Activated naive CD8-positive, alpha-beta T cell (primary cell): ENCODE data around the gene TMEM191C.
"Not testable (repeated sequence)": the region's sequence is repeated elsewhere in the genome, so short reads cannot be mapped to it uniquely, and the experiment has no call there.

ENCODE experiments used
- H3K27ac Mint-ChIP-seq: one replicate; pipeline ENCODE4 v1.8.0; 2021; ENCODE audit warnings: mixed read lengths
- H3K27me3 Mint-ChIP-seq: one replicate; pipeline ENCODE4 v1.8.0; 2021; ENCODE audit warnings: mixed read lengths
- H3K36me3 Mint-ChIP-seq: one replicate; pipeline ENCODE4 v1.8.0; 2021; ENCODE audit warnings: mixed read lengths
- H3K4me1 Mint-ChIP-seq: one replicate; pipeline ENCODE4 v1.8.0; 2021; ENCODE audit warnings: low read depth, mixed read lengths
- H3K4me3 Mint-ChIP-seq: one replicate; pipeline ENCODE4 v1.8.0; 2021; ENCODE audit warnings: mild to moderate bottlenecking, mixed read lengths
- H3K9me3 Mint-ChIP-seq: one replicate; pipeline ENCODE4 v1.8.0; 2021; ENCODE audit warnings: low read depth, mixed read lengths

The TMEM191C gene

DNA sequence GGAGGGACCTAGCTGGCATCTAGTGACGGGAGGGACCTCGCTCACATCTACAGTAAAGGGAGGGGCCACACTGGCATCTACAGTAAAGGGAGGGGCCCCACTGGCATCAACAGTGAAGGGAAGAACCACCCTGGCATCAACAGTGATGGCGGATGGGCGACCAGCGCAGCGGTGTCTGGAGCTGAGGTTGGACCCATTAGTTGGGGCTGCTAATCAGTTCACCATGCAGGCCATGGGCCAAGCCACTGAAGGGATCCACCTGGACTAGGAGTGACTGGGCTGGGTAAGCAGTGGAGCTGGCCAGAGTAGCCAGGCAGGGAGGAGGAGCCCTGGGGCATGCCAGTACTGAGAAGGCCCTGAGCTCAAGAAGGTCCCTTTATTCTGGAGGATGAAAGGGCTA is 23.4 kb downstream of the TMEM191C start:
- H3K4me1 Mint-ChIP-seq, H3K27me3 Mint-ChIP-seq, H3K27ac Mint-ChIP-seq, H3K4me3 Mint-ChIP-seq, H3K9me3 Mint-ChIP-seq, H3K36me3 Mint-ChIP-seq: not testable (repeated sequence)

DNA sequence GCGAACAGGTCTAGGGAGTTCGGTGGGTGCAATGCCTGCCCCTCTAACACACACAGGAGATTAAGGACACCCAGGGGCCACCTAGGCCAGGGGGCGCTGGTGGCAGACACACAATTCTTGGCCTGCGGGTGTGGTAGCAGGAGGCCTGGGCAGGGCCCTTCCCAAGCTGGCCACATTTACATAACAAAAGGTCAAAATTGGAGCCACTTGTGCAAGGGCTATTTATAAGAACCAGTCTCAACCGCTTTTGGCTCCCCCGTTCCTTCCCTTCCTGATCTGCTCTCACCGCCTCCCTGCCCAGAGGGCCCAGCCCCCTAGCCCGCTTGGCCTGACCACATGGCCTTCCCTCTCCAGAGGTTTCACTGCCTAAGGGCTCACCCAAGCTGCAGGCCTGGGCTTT is 25.1 kb downstream of the TMEM191C start:
- H3K27me3 Mint-ChIP-seq, H3K4me1 Mint-ChIP-seq, H3K9me3 Mint-ChIP-seq, H3K27ac Mint-ChIP-seq, H3K4me3 Mint-ChIP-seq, H3K36me3 Mint-ChIP-seq: not testable (repeated sequence)

DNA sequence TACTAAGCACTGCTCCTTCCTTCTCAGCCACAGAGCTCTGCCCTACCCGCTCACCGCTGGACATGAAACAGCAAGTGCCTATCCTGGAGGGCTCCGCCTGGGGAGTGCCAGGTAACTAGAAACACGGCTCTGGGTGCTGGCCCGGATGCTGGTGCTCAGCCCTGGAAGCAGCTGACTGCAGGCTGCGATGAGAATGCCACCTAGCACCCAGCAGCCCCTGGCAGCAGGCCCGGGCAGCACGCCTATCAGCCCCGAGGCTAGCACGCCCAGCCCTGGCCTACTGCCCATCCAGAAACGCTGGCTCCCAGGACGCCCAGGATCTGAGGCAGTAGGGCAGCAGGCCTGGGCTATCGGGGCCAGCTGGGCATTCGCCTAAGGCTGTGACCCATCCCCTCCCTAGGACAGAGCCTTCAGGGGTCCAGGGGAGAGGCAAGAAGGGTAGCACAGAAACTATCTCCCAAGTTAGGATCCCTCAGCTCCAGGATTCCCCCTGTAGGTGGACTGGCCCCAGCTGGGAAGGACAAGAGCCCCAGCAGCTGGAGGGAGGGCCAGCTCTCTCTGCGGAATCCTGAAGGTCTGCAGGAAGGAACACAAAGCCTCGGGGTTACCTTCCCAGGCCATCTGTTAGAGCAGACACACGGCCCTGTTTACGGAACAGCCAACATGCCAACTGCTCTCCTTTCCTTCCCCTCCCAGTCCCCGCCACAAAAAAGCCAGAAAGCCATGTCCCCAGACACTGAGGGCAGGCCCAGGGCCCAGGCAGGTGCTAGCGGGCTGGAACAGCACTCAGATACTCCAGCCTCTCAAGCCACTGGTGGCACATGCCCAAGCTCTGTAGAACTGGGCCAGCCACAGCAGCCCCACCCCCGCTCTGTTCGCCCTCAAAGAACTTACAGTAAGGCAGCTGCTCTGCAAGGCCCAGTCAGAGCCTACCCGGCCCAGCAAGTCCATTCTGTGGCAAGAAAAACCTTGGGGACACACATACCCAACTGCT is 26.9 kb downstream of the TMEM191C start:
- not testable (repeated sequence) for H3K9me3 Mint-ChIP-seq, H3K27ac Mint-ChIP-seq

DNA sequence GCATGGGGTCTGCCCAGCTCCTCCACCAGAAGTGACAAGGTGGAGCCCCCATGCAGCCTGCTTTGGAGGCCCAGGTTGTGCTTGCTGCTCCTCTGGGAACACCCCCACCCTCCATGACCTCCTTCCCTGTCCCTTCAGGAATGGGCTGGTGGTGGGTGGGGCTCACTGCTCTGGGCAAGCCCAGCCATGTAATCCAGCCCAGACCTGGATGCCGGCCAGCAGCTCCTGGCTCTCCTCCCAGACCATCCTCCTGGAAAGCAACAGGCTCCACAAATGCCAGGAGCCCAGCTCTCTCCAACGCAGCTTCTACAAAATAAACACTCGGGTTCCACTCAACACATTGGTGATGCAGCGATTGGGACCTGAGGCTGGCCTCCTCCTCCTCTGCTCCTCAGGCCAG is 30.8 kb downstream of the TMEM191C start:
- not testable (repeated sequence) for H3K27me3 Mint-ChIP-seq, H3K4me1 Mint-ChIP-seq, H3K27ac Mint-ChIP-seq, H3K9me3 Mint-ChIP-seq, H3K36me3 Mint-ChIP-seq, H3K4me3 Mint-ChIP-seq

More for the DNA sequence above, 26.9 kb downstream of the TMEM191C start:
- H3K27me3 Mint-ChIP-seq, H3K36me3 Mint-ChIP-seq, H3K4me1 Mint-ChIP-seq, H3K4me3 Mint-ChIP-seq: not testable (repeated sequence)

DNA sequence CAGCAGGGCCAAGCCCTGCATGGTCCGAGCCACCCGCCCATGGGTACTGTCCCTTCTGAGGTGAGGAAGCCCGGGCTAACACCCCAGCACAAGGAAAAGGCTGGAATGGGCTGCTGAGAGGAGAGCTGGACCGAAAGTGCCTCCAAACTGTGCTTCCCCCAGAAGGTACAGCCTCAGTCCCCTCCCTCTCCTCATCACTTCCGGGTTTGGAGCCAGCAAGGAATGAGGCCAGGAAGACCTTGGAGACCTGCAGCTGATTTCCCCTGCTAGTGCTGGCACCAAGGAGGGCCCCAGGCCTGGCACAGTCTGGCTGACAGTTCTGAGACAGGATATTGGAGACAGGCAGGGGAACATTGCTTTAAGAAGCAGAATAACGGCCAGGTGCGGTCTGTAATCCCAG is 31.3 kb downstream of the TMEM191C start:
- H3K9me3 Mint-ChIP-seq, H3K4me3 Mint-ChIP-seq, H3K27ac Mint-ChIP-seq, H3K27me3 Mint-ChIP-seq, H3K36me3 Mint-ChIP-seq, H3K4me1 Mint-ChIP-seq: not testable (repeated sequence)

DNA sequence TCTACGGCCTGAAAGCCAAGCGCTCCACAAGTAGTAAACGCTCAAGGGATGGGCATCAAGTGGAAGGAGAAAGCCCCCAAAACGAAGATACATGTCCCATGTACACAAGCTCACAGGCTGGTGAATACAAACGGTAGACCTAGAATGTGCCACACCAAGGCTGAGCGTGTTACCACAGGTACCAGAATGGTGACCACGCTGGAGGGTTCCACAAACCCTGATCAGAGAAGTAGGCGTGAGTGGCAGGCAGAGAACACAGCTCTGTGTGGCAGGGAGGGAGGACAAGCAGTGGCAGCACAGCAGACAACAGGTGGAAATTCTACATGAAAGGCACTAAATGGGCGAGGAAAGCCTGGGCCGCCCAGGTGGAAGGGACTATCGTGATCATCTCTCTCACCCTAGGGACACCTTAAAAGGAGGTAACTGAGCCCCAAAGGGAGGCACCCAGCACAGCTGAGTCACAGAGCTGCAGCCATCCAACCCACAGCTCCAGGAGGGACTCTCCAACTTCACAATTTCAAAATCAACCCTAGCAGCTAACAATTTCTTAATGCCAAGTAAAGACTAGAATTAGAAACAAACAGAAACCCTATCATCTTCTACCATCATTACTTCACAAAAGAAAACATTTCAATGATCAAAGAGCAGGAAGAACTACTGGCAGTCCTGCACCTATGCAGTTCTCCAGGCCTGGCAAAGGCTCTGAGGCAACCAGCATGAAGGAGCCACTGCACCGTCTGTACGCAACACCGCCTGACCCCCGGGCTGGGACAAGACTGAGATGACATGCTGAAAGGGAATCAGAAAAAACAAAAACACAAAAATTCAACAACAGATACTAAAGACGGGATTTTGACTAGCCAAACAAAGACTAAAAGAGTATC is 32.7 kb downstream of the TMEM191C start:
- H3K27ac Mint-ChIP-seq, H3K36me3 Mint-ChIP-seq, H3K4me3 Mint-ChIP-seq, H3K27me3 Mint-ChIP-seq, H3K9me3 Mint-ChIP-seq, H3K4me1 Mint-ChIP-seq: not testable (repeated sequence)

DNA sequence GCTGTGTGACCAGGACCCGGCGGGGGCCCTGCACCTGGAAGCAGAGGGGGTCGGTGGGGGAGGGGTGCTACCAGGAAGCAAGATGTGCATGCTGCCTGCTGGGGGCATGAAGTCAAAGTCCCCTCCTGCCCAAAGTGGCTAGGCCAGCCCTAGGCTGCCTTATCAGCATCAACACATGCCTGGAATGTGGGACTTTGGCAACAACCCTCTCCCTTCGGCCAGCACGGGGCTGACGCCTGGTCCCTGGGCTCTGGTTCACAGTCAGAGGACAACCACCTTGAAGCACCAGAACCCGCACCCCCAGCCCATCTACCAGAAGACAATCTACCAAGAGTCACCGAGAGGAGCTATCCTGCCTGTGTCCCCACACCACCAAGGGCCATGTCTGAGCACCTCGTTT is 43.2 kb downstream of the TMEM191C start:
- not testable (repeated sequence) for H3K9me3 Mint-ChIP-seq, H3K4me3 Mint-ChIP-seq, H3K27ac Mint-ChIP-seq, H3K36me3 Mint-ChIP-seq, H3K4me1 Mint-ChIP-seq, H3K27me3 Mint-ChIP-seq

DNA sequence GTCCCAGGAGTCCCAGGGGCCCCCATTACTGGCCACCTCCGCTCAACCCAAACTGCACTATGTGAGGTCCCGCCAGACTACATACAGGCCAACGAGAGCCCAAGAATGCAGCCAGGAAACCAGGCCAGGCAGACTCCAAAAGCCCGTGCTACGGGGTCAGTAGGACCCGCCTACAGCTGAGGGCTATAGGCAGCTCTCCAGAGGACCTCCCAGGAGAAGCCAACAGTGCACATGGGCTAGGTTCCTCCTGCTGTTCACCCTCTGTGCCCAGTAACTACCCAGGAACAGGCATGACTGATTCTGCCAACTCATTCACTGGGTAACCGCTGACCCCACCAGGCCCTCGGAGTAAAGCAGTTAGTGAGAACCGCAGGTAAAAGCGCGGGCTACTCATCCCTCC is 44.8 kb downstream of the TMEM191C start:
- H3K36me3 Mint-ChIP-seq, H3K9me3 Mint-ChIP-seq, H3K27me3 Mint-ChIP-seq, H3K27ac Mint-ChIP-seq, H3K4me3 Mint-ChIP-seq, H3K4me1 Mint-ChIP-seq: not testable (repeated sequence)

DNA sequence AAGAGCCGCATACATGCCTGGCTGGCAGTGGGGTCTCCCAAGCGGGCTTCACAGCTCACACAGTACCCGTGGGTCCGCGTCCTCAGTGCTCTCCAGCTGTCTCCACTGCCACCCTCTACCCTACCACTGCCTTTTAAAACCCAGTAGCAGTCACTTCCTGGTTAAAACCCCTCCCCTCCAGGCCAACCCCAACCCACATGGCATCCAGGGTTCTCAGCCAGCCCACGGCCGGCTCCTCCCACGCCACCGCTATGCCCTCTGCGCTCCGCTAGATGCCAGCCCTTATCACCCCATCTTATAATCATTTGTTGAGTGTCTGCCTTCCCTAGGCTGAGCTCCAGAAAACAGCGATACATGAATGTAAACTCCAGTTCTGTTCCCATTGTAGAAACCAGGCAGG is 46.9 kb downstream of the TMEM191C start:
- H3K4me3 Mint-ChIP-seq, H3K9me3 Mint-ChIP-seq, H3K4me1 Mint-ChIP-seq, H3K27me3 Mint-ChIP-seq, H3K27ac Mint-ChIP-seq, H3K36me3 Mint-ChIP-seq: not testable (repeated sequence)

DNA sequence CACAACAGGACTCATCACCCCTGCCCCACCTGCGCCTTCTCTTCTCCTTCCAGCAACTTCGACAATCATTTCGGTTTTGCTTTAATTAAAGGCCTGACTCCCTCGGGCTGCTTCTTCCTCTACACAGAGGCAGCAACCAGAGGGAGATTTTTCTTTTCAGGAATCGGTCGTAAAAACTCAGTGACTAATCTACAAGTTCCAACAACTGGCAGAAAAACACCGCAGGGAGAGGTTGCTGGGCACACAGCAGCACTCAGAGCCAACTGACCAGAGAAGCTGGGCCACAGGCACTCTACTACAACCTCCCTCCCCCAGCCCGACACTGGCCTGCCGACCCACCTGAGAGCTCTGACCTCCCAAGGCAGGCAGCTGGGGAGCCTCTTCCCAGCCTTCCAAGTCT is 48.0 kb downstream of the TMEM191C start:
- not testable (repeated sequence) for H3K27me3 Mint-ChIP-seq, H3K9me3 Mint-ChIP-seq, H3K4me3 Mint-ChIP-seq, H3K4me1 Mint-ChIP-seq, H3K27ac Mint-ChIP-seq, H3K36me3 Mint-ChIP-seq

DNA sequence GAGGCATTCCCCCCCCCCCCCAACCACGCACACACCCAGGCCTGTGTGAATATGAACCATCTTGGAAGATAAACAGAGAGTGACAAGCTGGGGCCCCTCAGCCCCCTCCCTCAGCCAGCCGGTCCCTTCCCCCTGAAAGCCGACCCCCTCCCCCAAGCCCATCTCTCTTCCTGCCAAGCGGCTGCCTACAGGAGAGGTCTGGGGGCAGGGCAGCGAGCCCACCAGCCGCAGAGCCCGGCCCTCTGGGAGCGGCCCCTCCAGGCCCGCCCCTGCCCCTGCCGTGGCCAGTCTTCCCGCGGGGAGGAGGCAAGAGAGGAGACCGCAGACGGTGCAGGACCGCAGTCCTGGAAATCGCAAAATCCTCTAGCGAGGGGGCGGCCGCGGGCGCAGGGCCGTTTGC is 49.3 kb downstream of the TMEM191C start:
- H3K9me3 Mint-ChIP-seq, H3K27ac Mint-ChIP-seq, H3K4me3 Mint-ChIP-seq, H3K27me3 Mint-ChIP-seq, H3K36me3 Mint-ChIP-seq, H3K4me1 Mint-ChIP-seq: not testable (repeated sequence)

DNA sequence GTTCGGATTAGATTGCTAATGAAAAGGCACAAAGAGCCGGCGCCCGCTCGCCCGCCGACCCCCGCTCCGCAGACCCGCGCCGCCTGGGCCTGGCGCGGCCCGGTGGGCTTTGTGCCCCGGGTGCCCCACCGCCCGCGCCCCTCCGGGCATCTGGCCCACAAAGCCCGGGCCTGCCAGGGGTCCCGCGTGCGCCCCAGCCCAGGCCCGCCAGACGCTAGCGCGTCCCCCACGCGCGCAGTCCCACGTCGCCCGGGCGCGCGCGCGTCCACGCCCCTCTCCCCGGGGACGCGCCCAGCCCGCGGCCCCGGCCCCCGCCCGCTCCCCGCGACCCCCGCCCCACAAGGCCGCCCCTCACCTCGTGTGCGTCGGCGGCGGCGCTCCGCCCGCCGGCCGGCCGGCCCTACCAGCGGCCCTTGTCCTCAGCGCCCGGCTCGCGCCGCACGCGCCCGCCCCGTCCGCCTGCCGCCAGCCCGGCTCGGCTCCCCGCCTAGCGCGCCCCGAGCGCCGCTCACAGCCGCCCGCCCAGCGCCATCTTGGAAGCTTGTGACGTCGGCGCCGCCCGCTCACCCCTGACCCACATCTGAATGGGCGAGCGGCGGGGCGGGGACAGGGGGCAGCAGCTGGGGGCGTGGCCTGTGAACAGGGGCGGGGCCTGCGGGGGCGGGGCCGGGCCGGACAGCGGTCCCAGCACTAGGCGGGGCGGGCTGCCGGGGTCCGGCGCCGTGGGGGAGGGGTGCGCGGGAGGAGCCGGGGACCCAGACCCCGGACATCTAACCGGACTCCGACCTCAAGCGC is 50.0 kb downstream of the TMEM191C start:
- H3K9me3 Mint-ChIP-seq, H3K27me3 Mint-ChIP-seq, H3K4me3 Mint-ChIP-seq, H3K36me3 Mint-ChIP-seq, H3K4me1 Mint-ChIP-seq, H3K27ac Mint-ChIP-seq: not testable (repeated sequence)
